IMR-90 (cell line): ENCODE data around the gene FAM53B. TPM values are rescaled to one million over a fixed set of nuclear protein-coding genes. Genes with fewer than 3 reads are reported as not detected.

Experiments
- ATAC-seq: fragments of 200-7000 bp; cut with Tn5 transposase; 2 replicates; pipeline ENCODE4 v1.9.1; 2020; ENCODE audit warnings: low read depth, mild to moderate bottlenecking, moderate library complexity
- BruUV-seq: library from RNA; stranded (reverse); fragments of 400-500 nt; replicated peaks from 2 replicates; lab custom pipeline; 2021; lab: Mats Ljungman, UMichigan
- CTCF ChIA-PET: fragments of 300-600 bp; formaldehyde crosslinking; extraction: SDS; loops from one replicate; lab custom pipeline; 2021; ENCODE audit warnings: antibody characterized with exemption; lab: Yijun Ruan, JAX
- POLR2A ChIA-PET: fragments of 300-600 bp; sonication (Branson Sonifier 250); formaldehyde crosslinking; loops from one replicate; lab custom pipeline; 2022; ENCODE audit warnings: antibody characterized with exemption; ENCODE audit not compliant: unreplicated experiment; lab: Charles Lee
- DNase-seq: peaks from one replicate; pipeline ENCODE4 v3.0.0; 2013
- H2AFZ ChIP-seq: replicated peaks from 2 replicates; pipeline ENCODE3; 2013; ENCODE audit warnings: low read length, mild to moderate bottlenecking; ENCODE audit not compliant: poor library complexity
- H2AK5ac ChIP-seq: 2 replicates; pipeline ENCODE4 v1.6.1; 2013; ENCODE audit warnings: low read depth, low read length, inconsistent platforms
- H2AK9ac ChIP-seq: replicated peaks from 2 replicates; pipeline ENCODE3; 2013; ENCODE audit warnings: mild to moderate bottlenecking, low read depth, low read length, moderate library complexity; ENCODE audit not compliant: poor library complexity
- H2BK120ac ChIP-seq: 2 replicates; pipeline ENCODE4 v1.6.1; 2013; ENCODE audit warnings: low read depth, low read length, inconsistent platforms
- H2BK15ac ChIP-seq: 3 replicates; pipeline ENCODE4 v1.6.1; 2013; ENCODE audit warnings: low read depth, low read length, inconsistent platforms
- H2BK20ac ChIP-seq: 2 replicates; pipeline ENCODE4 v1.6.1; 2013; ENCODE audit warnings: low read depth, mild to moderate bottlenecking, inconsistent platforms, low read length, moderate library complexity
- H2BK5ac ChIP-seq: 2 replicates; pipeline ENCODE4 v1.6.1; 2013; ENCODE audit warnings: mild to moderate bottlenecking, low read depth, low read length, inconsistent platforms; ENCODE audit not compliant: poor library complexity, severe bottlenecking
- H3K14ac ChIP-seq: replicated peaks from 2 replicates; pipeline ENCODE4 v1.6.1; 2013; ENCODE audit warnings: low read depth, low read length, inconsistent platforms
- H3K18ac ChIP-seq: 2 replicates; pipeline ENCODE4 v1.6.1; 2013; ENCODE audit warnings: low read depth, low read length, control low read depth
- H3K23ac ChIP-seq: 2 replicates; pipeline ENCODE4 v1.6.1; 2013; ENCODE audit warnings: low read depth, low read length, inconsistent platforms
- H3K27ac ChIP-seq: 2 replicates; pipeline ENCODE4 v1.5.1; 2013; ENCODE audit warnings: mild to moderate bottlenecking, control low read depth, low read length; ENCODE audit not compliant: insufficient read depth
- H3K27me3 ChIP-seq: 2 replicates; pipeline ENCODE4 v1.6.1; 2013; ENCODE audit warnings: low read length; ENCODE audit not compliant: control insufficient read depth, insufficient read depth
- H3K36me3 ChIP-seq: 2 replicates; pipeline ENCODE4 v1.6.1; 2013; ENCODE audit warnings: low read length, mixed read lengths; ENCODE audit not compliant: control insufficient read depth, insufficient read depth
- H3K4ac ChIP-seq: 2 replicates; pipeline ENCODE4 v1.6.1; 2013; ENCODE audit warnings: low read depth, low read length, inconsistent platforms
- H3K4me1 ChIP-seq: 2 replicates; pipeline ENCODE4 v1.6.1; 2013; ENCODE audit warnings: low read length, mixed read lengths; ENCODE audit not compliant: control insufficient read depth, insufficient read depth
- H3K4me2 ChIP-seq: 2 replicates; pipeline ENCODE4 v1.6.1; 2013; ENCODE audit warnings: low read depth, mild to moderate bottlenecking, control low read depth, low read length, moderate library complexity
- H3K4me3 ChIP-seq: 2 replicates; pipeline ENCODE4 v1.5.1; 2013; ENCODE audit warnings: low read depth, mild to moderate bottlenecking, control low read depth, low read length, moderate library complexity; ENCODE audit not compliant: insufficient read depth
- H3K56ac ChIP-seq: 2 replicates; pipeline ENCODE4 v1.6.1; 2013; ENCODE audit warnings: low read length, inconsistent platforms; ENCODE audit not compliant: insufficient read depth; ENCODE audit errors: extremely low read depth
- H3K79me1 ChIP-seq, 2 experiments: 2 replicates each; pipeline ENCODE4 v1.6.1; 2013; ENCODE audit warnings: low read length in 2 of 2, inconsistent platforms in 1 of 2, low read depth in 1 of 2
- H3K9ac ChIP-seq: 2 replicates; pipeline ENCODE4 v1.6.1; 2013; ENCODE audit warnings: low read depth, low read length, control low read depth
- H3K9me1 ChIP-seq: 2 replicates; pipeline ENCODE4 v1.6.1; 2013; ENCODE audit warnings: low read length, inconsistent platforms; ENCODE audit not compliant: insufficient read depth
- H3K9me3 ChIP-seq: 2 replicates; pipeline ENCODE4 v1.6.1; 2013; ENCODE audit warnings: low read length; ENCODE audit not compliant: control insufficient read depth, insufficient read depth
- H4K20me1 ChIP-seq: 2 replicates; pipeline ENCODE4 v1.6.1; 2013; ENCODE audit warnings: low read length, inconsistent platforms; ENCODE audit not compliant: insufficient read depth
- H4K5ac ChIP-seq: 2 replicates; pipeline ENCODE4 v1.6.1; 2013; ENCODE audit warnings: mild to moderate bottlenecking, low read depth, low read length, control low read depth
- H4K8ac ChIP-seq, 2 experiments: 2 replicates each; pipeline ENCODE4 v1.6.1; 2013; ENCODE audit warnings: low read depth in 2 of 2, low read length in 2 of 2, control low read depth in 1 of 2, inconsistent platforms in 1 of 2
- H4K91ac ChIP-seq: 2 replicates; pipeline ENCODE4 v1.6.1; 2013; ENCODE audit warnings: low read depth, low read length, inconsistent platforms; ENCODE audit not compliant: insufficient read depth
- BHLHE40 ChIP-seq: fragments of 150-350 bp; IDR thresholded peaks from 2 replicates; pipeline ENCODE4 v1.6.1; 2016; ENCODE audit warnings: mild to moderate bottlenecking, low read depth, low read length
- CEBPB ChIP-seq: IDR thresholded peaks from 2 replicates; pipeline ENCODE4 v1.6.1; 2012; ENCODE audit warnings: low read depth, low read length, improper control_type of control experiment
- CHD1 ChIP-seq: IDR thresholded peaks from 2 replicates; pipeline ENCODE4 v1.6.1; 2012; ENCODE audit warnings: low read depth, low read length, improper control_type of control experiment
- FOS ChIP-seq: fragments of 150-350 bp; IDR thresholded peaks from 2 replicates; pipeline ENCODE4 v1.6.1; 2016; ENCODE audit warnings: low read depth, low read length
- MAFK ChIP-seq: IDR thresholded peaks from 2 replicates; pipeline ENCODE4 v1.6.1; 2012; ENCODE audit warnings: low read depth, low read length, improper control_type of control experiment
- MAZ ChIP-seq: IDR thresholded peaks from 2 replicates; pipeline ENCODE4 v1.6.1; 2012; ENCODE audit warnings: low read depth, mild to moderate bottlenecking, low read length, improper control_type of control experiment, moderate library complexity, borderline replicate concordance
- MXI1 ChIP-seq: IDR thresholded peaks from 2 replicates; pipeline ENCODE4 v1.6.1; 2012; ENCODE audit warnings: low read depth, mild to moderate bottlenecking, low read length, moderate library complexity, borderline replicate concordance
- NFE2L2 ChIP-seq: fragments of 150-350 bp; IDR thresholded peaks from 2 replicates; pipeline ENCODE4 v1.6.1; 2016; ENCODE audit warnings: low read depth, mild to moderate bottlenecking, low read length
- POLR2A ChIP-seq: IDR thresholded peaks from 2 replicates; pipeline ENCODE4 v1.6.1; 2012; ENCODE audit warnings: mild to moderate bottlenecking, low read depth, low read length
- RAD21 ChIP-seq: IDR thresholded peaks from 2 replicates; pipeline ENCODE4 v1.6.1; 2012; ENCODE audit warnings: low read length, improper control_type of control experiment
- RCOR1 ChIP-seq: IDR thresholded peaks from 2 replicates; pipeline ENCODE4 v1.6.1; 2012; ENCODE audit warnings: mild to moderate bottlenecking, low read length, improper control_type of control experiment; ENCODE audit not compliant: insufficient replicate concordance
- RFX5 ChIP-seq: IDR thresholded peaks from 2 replicates; pipeline ENCODE4 v1.8.0; 2012; ENCODE audit warnings: low read depth, mild to moderate bottlenecking, low read length, moderate library complexity
- SMC3 ChIP-seq: fragments of 150-350 bp; IDR thresholded peaks from 2 replicates; pipeline ENCODE4 v1.6.1; 2016; ENCODE audit warnings: low read depth, mild to moderate bottlenecking, antibody characterized with exemption, low read length, moderate library complexity
- WGBS, 2 experiments: methylation state at CpG; one replicate each; pipeline versions ENCODE4 v1.1.5 to v1.1.7; 2013; ENCODE audit warnings: missing lambda C conversion rate in 2 of 2; ENCODE audit not compliant: insufficient read length in 1 of 2; ENCODE audit errors: extremely low coverage in 2 of 2; 5-methylcytosine and 5-hydroxymethylcytosine counted together
- dilution Hi-C: fragments of 300-500 bp; cut with HindIII; formaldehyde crosslinking; loops from one replicate; pipeline ENCODE4 v1.14.3; 2018; ENCODE audit warnings: low sequenced_read_pairs; ENCODE audit not compliant: unreplicated experiment
- in situ Hi-C: fragments of 300-500 bp; cut with MboI; formaldehyde crosslinking; loops from 3 replicates; pipeline ENCODE4 v1.14.3; 2019; ENCODE audit warnings: low sequenced_read_pairs, inconsistent platforms, mixed read lengths
- intact Hi-C: fragments of 100-400 bp; cut with micrococcal nuclease; formaldehyde crosslinking; loops from 2 replicates; pipeline ENCODE4 v1.10.0; 2022
- polyA plus RNA-seq, 3 experiments: library from polyadenylated mRNA; depleted of rRNA; stranded (reverse); fragments of >200 nt; gene quantifications; 2 replicates each; pipeline ENCODE4 v1.2.3, GENCODE V29; 2012; ENCODE audit warnings: low replicate concordance in 1 of 3
- total RNA-seq: library from RNA; depleted of rRNA; stranded (reverse); fragments of >200 nt; gene quantifications from 2 replicates; pipeline ENCODE4 v1.2.3, GENCODE V29; 2012
- TF ChIP-seq, protein P1 (sequence below): fragments of 150-350 bp; IDR thresholded peaks from 2 replicates; pipeline ENCODE4 v1.6.1; 2016; ENCODE audit warnings: low read depth, mild to moderate bottlenecking, low read length, moderate library complexity, borderline replicate concordance
- TF ChIP-seq, protein P2 (sequence below): conservative IDR thresholded peaks from 2 replicates; pipeline ENCODE4 v1.5.1; 2012; ENCODE audit warnings: mild to moderate bottlenecking, low read depth, low read length, improper control_type of control experiment
- TF ChIP-seq, protein P3 (sequence below): fragments of 150-350 bp; IDR thresholded peaks from 2 replicates; pipeline ENCODE4 v1.6.1; 2017; ENCODE audit warnings: mild to moderate bottlenecking, antibody characterized with exemption, low read length, low read depth

FAM53B gene
- total and polyA plus RNA-seq, 2 of the 4 experiments (the other 2 are of a cell fraction): 3.8 to 5.7 TPM

DNA sequence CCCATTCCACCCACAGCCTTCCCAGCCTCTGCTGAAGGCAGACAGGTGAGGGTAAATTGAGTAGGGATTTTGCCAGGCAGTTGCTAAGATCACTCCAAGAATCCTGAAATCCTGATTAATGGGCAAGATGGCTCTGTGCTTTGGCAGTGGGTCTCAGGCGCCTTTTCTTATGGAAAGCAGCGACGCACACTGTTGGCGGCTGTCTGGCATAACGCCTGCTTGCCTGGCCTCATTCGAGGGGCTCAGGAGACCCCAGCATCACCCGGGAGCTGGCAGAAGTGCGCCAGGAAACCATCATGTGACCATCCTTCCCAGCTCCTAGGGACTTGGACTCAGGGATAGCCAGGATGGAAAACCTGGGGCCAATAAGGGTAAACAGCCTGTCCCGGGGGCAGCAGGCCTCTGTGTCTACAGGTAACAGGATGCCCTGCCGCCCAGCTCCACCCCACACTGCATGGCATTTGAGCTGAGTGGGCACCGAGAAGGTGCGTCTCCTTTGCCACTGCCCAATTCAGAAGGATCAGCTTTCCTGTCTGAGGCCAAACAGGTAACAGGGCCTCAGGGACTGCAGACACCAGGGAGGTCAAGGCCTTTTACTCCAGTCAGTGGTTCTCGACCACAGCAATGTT lies 98.6 kb downstream of the FAM53B start:
- H2BK5ac ChIP-seq: no peak overlapping the region
- H3K4me1 ChIP-seq: peaks cover 35% of the 10 kb centered on the region
- no peak overlapping the region for H3K14ac ChIP-seq
- H3K36me3 ChIP-seq: no peaks in the 10 kb centered on the region
- no peak overlapping the region; the same call in 1 of the 2 replicates for H4K91ac ChIP-seq
- no peak overlapping the region for H2AK9ac ChIP-seq
- 88% methylated on average over 8 of the region's 13 CpGs; no CpG with 5 or more reads in 1 of the 2 experiments for WGBS, 2 experiments
- H3K18ac ChIP-seq: no peak overlapping the region
- no peak overlapping the region for H2AFZ ChIP-seq
- no peaks in the 10 kb centered on the region; the same call in none of the 2 replicates for H4K20me1 ChIP-seq
- intact Hi-C loops (loop anchor here (5.0 kb wide), 1 partner anchor 97 kb away; the partner anchor contains the start of gene FAM53B), in situ Hi-C loops (no loop called here), dilution Hi-C loops (no loop called here)
- H2BK120ac ChIP-seq: no peak overlapping the region
- no peak overlapping the region for H3K23ac ChIP-seq
- no peaks in the 10 kb centered on the region for H3K27me3 ChIP-seq
- H3K9ac ChIP-seq: no peak overlapping the region
- no peak overlapping the region for H2BK15ac ChIP-seq
- no peak overlapping the region for H3K27ac ChIP-seq
- H3K9me1 ChIP-seq: peaks cover 35% of the 10 kb centered on the region
- H3K9me3 ChIP-seq: no peaks in the 10 kb centered on the region
- H2BK20ac ChIP-seq: no peak overlapping the region
- H3K4ac ChIP-seq: no peak overlapping the region
- CTCF ChIA-PET: no interaction called here
- H4K8ac ChIP-seq: no peak overlapping the region
- no peak overlapping the region for H3K4me3 ChIP-seq
- H3K4me2 ChIP-seq: no peak overlapping the region
- DNase-seq (no peak), ATAC-seq (no peak)
- POLR2A ChIA-PET: no interaction called here
- no TSS peak for BruUV-seq
- H4K5ac ChIP-seq: no peak overlapping the region
- no peak overlapping the region for H2AK5ac ChIP-seq
- no peak overlapping the region for H3K56ac ChIP-seq
- TF ChIP-seq MAFK: no peak
- TF ChIP-seq POLR2A: no peak
- TF ChIP-seq, protein P1, sequence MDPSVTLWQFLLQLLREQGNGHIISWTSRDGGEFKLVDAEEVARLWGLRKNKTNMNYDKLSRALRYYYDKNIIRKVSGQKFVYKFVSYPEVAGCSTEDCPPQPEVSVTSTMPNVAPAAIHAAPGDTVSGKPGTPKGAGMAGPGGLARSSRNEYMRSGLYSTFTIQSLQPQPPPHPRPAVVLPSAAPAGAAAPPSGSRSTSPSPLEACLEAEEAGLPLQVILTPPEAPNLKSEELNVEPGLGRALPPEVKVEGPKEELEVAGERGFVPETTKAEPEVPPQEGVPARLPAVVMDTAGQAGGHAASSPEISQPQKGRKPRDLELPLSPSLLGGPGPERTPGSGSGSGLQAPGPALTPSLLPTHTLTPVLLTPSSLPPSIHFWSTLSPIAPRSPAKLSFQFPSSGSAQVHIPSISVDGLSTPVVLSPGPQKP: no peak
- no peak for TF ChIP-seq CEBPB
- no peak for TF ChIP-seq NFE2L2
- no peak for TF ChIP-seq FOS
- no peak for TF ChIP-seq MXI1
- TF ChIP-seq, protein P2, sequence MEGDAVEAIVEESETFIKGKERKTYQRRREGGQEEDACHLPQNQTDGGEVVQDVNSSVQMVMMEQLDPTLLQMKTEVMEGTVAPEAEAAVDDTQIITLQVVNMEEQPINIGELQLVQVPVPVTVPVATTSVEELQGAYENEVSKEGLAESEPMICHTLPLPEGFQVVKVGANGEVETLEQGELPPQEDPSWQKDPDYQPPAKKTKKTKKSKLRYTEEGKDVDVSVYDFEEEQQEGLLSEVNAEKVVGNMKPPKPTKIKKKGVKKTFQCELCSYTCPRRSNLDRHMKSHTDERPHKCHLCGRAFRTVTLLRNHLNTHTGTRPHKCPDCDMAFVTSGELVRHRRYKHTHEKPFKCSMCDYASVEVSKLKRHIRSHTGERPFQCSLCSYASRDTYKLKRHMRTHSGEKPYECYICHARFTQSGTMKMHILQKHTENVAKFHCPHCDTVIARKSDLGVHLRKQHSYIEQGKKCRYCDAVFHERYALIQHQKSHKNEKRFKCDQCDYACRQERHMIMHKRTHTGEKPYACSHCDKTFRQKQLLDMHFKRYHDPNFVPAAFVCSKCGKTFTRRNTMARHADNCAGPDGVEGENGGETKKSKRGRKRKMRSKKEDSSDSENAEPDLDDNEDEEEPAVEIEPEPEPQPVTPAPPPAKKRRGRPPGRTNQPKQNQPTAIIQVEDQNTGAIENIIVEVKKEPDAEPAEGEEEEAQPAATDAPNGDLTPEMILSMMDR: no peak
- TF ChIP-seq CHD1: no peak
- no peak for TF ChIP-seq BHLHE40
- TF ChIP-seq SMC3: no peak
- TF ChIP-seq MAZ: no peak
- TF ChIP-seq, protein P3, sequence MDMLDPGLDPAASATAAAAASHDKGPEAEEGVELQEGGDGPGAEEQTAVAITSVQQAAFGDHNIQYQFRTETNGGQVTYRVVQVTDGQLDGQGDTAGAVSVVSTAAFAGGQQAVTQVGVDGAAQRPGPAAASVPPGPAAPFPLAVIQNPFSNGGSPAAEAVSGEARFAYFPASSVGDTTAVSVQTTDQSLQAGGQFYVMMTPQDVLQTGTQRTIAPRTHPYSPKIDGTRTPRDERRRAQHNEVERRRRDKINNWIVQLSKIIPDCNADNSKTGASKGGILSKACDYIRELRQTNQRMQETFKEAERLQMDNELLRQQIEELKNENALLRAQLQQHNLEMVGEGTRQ: no peak
- TF ChIP-seq RFX5: no peak
- no peak for TF ChIP-seq RAD21
- TF ChIP-seq RCOR1: no peak
- H3K79me1 ChIP-seq: peaks cover 20 to 40% of the 10 kb centered on the region in 2 experiments; a peak in 3 of 4 replicates
